Naive thymus-derived CD4-positive, alpha-beta T cell (primary cell): ENCODE data around the gene CDH13. TPM values are rescaled to one million over a fixed set of nuclear protein-coding genes. Genes with fewer than 3 reads are reported as not detected.

Source experiments
- ATAC-seq: fragments of 150-1000 bp; cut with Tn5 transposase; 2 replicates; pipeline ENCODE4 v1.10.0; 2021; ENCODE audit warnings: mild to moderate bottlenecking, moderate library complexity
- CTCF ChIA-PET: fragments of 350-600 bp; sonication (Branson Sonifier 250); formaldehyde crosslinking; loops from one replicate; lab custom pipeline; 2021; ENCODE audit warnings: antibody characterized with exemption; lab: Charles Lee
- POLR2A ChIA-PET: fragments of 350-600 bp; sonication (Branson Sonifier 250); formaldehyde crosslinking; loops from one replicate; lab custom pipeline; 2021; ENCODE audit warnings: antibody characterized with exemption, inconsistent platforms; lab: Charles Lee
- DNase-seq, 9 donors: peaks; one replicate each; pipeline versions ENCODE4 v3.0.0 to v3.0.0-alpha.2; 2020 to 2022; ENCODE audit warnings: mixed read lengths in 1 of 9
- H3K27ac ChIP-seq: one replicate; pipeline ENCODE4 v1.7.0; 2013; ENCODE audit warnings: mild to moderate bottlenecking, low read depth, low read length, moderate library complexity
- H3K27me3 ChIP-seq, 2 donors: one replicate each; pipeline ENCODE4 v1.7.0; 2013; ENCODE audit warnings: low read length in 2 of 2, mild to moderate bottlenecking in 2 of 2, moderate library complexity in 2 of 2; ENCODE audit not compliant: control insufficient read depth in 2 of 2, insufficient read depth in 2 of 2
- H3K36me3 ChIP-seq, 3 experiments: 1 replicate in 2 of 3; 2 replicates in 1 of 3; pipeline ENCODE4 v1.7.0; 2013; ENCODE audit warnings: low read length in 3 of 3, mild to moderate bottlenecking in 3 of 3, moderate library complexity in 1 of 3; ENCODE audit not compliant: insufficient read depth in 3 of 3, control insufficient read depth in 2 of 3
- H3K4me1 ChIP-seq, 2 donors: one replicate each; pipeline ENCODE4 v1.7.0; 2013; ENCODE audit warnings: low read length in 2 of 2, mild to moderate bottlenecking in 2 of 2, moderate library complexity in 1 of 2; ENCODE audit not compliant: control insufficient read depth in 2 of 2, insufficient read depth in 2 of 2
- H3K4me3 ChIP-seq: 2 replicates; pipeline ENCODE4 v1.7.0; 2013; ENCODE audit warnings: mild to moderate bottlenecking, low read length
- H3K9me3 ChIP-seq, 3 experiments: 1 replicate in 2 of 3; 2 replicates in 1 of 3; pipeline ENCODE4 v1.7.0; 2013; ENCODE audit warnings: low read length in 3 of 3; ENCODE audit not compliant: control insufficient read depth in 2 of 3
- H3K27ac Mint-ChIP-seq, 9 donors: one replicate each; pipeline ENCODE4 v1.8.0; 2020 to 2022; ENCODE audit warnings: mixed read lengths in 9 of 9, mild to moderate bottlenecking in 8 of 9, moderate library complexity in 5 of 9, inconsistent platforms in 2 of 9
- H3K27me3 Mint-ChIP-seq, 5 donors: one replicate each; pipeline ENCODE4 v1.8.0; 2021 to 2022; ENCODE audit warnings: mixed read lengths in 5 of 5, mild to moderate bottlenecking in 1 of 5
- H3K36me3 Mint-ChIP-seq, 5 donors: one replicate each; pipeline ENCODE4 v1.8.0; 2020 to 2022; ENCODE audit warnings: mixed read lengths in 5 of 5, mild to moderate bottlenecking in 3 of 5, inconsistent platforms in 1 of 5
- H3K4me1 Mint-ChIP-seq, 7 donors: one replicate each; pipeline ENCODE4 v1.8.0; 2020 to 2022; ENCODE audit warnings: mixed read lengths in 7 of 7, mild to moderate bottlenecking in 3 of 7, inconsistent platforms in 1 of 7
- H3K4me3 Mint-ChIP-seq, 10 donors: one replicate each; pipeline ENCODE4 v1.8.0; 2020 to 2022; ENCODE audit warnings: mild to moderate bottlenecking in 10 of 10, mixed read lengths in 10 of 10, moderate library complexity in 6 of 10, inconsistent platforms in 2 of 10
- H3K9me3 Mint-ChIP-seq, 11 donors: one replicate each; pipeline ENCODE4 v1.8.0; 2020 to 2022; ENCODE audit warnings: mixed read lengths in 11 of 11, mild to moderate bottlenecking in 4 of 11, inconsistent platforms in 1 of 11, moderate library complexity in 1 of 11
- intact Hi-C, 2 donors: fragments of 100-400 bp; cut with micrococcal nuclease; formaldehyde crosslinking; loops; one replicate each; pipeline ENCODE4 v1.15.1; 2023
- polyA plus RNA-seq, 2 donors: library from polyadenylated mRNA; unstranded; fragments of 300-500 nt; fragmentation: Illumina TruSeq; gene quantifications; one replicate each; pipeline ENCODE4 v1.2.3, GENCODE V29; 2021
- total RNA-seq, 6 experiments: library from RNA in 5 of 6; stranded (reverse) in 5 of 6; gene quantifications; 1 replicate in 5 of 6; 2 replicates in 1 of 6; pipeline ENCODE4 v1.2.3 and lab custom pipeline; 2021 to 2026

Gene CDH13
- total and polyA plus RNA-seq, 7 experiments from 2014 or later = not detected

GRCh38 chr16:83746611-83747010, 1119.8 kb downstream of the CDH13 start:
- no peak overlapping the region for H3K27ac ChIP-seq
- ChIA-PET POLR2A (no interaction called here), CTCF (no interaction called here)
- Mint-ChIP-seq H3K9me3 (peaks cover 0 to 6% (median 0%) of the 10 kb centered on the region in 11 donors), H3K27me3 (peaks cover 0 to 53% (median 25%) of the 10 kb centered on the region in 5 donors), H3K4me3 (no peak overlapping the region), H3K27ac (no peak overlapping the region), H3K4me1 (no peaks in the 10 kb centered on the region), H3K36me3 (no peaks in the 10 kb centered on the region)
- ATAC-seq = no peak
- DNase-seq = no peak
- intact Hi-C loops = no loop called here
- no peaks in the 10 kb centered on the region for H3K9me3 ChIP-seq
- no peaks in the 10 kb centered on the region for H3K36me3 ChIP-seq
- no peaks in the 10 kb centered on the region for H3K27me3 ChIP-seq
- H3K4me1 ChIP-seq = no peaks in the 10 kb centered on the region
- no peak overlapping the region for H3K4me3 ChIP-seq

GRCh38 chr16:83747936-83748335, 1121.2 kb downstream of the CDH13 start:
- Histone ChIP-seq H3K4me3 (no peak overlapping the region), H3K27ac (no peak overlapping the region), H3K36me3 (no peaks in the 10 kb centered on the region), H3K27me3 (no peaks in the 10 kb centered on the region), H3K4me1 (no peaks in the 10 kb centered on the region), H3K9me3 (no peaks in the 10 kb centered on the region)
- Mint-ChIP-seq H3K36me3 (no peaks in the 10 kb centered on the region), H3K4me1 (no peaks in the 10 kb centered on the region), H3K27ac (no peak overlapping the region), H3K27me3 (peaks cover 0 to 46% (median 31%) of the 10 kb centered on the region in 5 donors), H3K4me3 (no peak overlapping the region), H3K9me3 (peaks cover 0 to 6% (median 0%) of the 10 kb centered on the region in 11 donors)
- intact Hi-C loops = no loop called here
- ATAC-seq = no peak
- ChIA-PET POLR2A (no interaction called here), CTCF (no interaction called here)
- no peak for DNase-seq

- Mint-ChIP-seq H3K36me3 (peaks cover 0 to 4% (median 0%) of the 10 kb centered on the region in 5 donors), H3K9me3 (peaks cover 0 to 19% (median 6%) of the 10 kb centered on the region in 11 donors), H3K27ac (no peak overlapping the region), H3K27me3 (peaks cover 0 to 37% (median 32%) of the 10 kb centered on the region in 5 donors), H3K4me3 (no peak overlapping the region), H3K4me1 (no peaks in the 10 kb centered on the region)
- ATAC-seq (no peak), DNase-seq (no peak)
- ChIA-PET POLR2A (no interaction called here), CTCF (no interaction called here)
- H3K4me1 ChIP-seq = no peaks in the 10 kb centered on the region
- H3K4me3 ChIP-seq = no peak overlapping the region
- no peaks in the 10 kb centered on the region for H3K9me3 ChIP-seq
- H3K36me3 ChIP-seq = no peaks in the 10 kb centered on the region
- intact Hi-C loops = no loop called here
- no peak overlapping the region for H3K27ac ChIP-seq
- no peaks in the 10 kb centered on the region for H3K27me3 ChIP-seq
These were observed 1128.6 kb downstream of the CDH13 start for GRCh38 chr16:83755391-83755790.

GRCh38 chr16:83762141-83762991, 1135.6 kb downstream of the CDH13 start:
- H3K36me3 ChIP-seq = no peaks in the 10 kb centered on the region
- Mint-ChIP-seq H3K36me3 (no peaks in the 10 kb centered on the region), H3K27ac (no peak overlapping the region), H3K27me3 (peaks cover 0 to 6% (median 3%) of the 10 kb centered on the region in 5 donors), H3K4me1 (peaks cover 0 to 3% (median 0%) of the 10 kb centered on the region in 7 donors), H3K9me3 (peaks cover 0 to 7% (median 0%) of the 10 kb centered on the region in 11 donors), H3K4me3 (no peak overlapping the region)
- DNase-seq (no peak), ATAC-seq (no peak)
- ChIA-PET CTCF (no interaction called here), POLR2A (no interaction called here)
- H3K27ac ChIP-seq = no peak overlapping the region
- no peak overlapping the region for H3K4me3 ChIP-seq
- no peaks in the 10 kb centered on the region for H3K4me1 ChIP-seq
- no peaks in the 10 kb centered on the region for H3K9me3 ChIP-seq
- H3K27me3 ChIP-seq = no peaks in the 10 kb centered on the region
- intact Hi-C loops = no loop called here

GRCh38 chr16:83762992-83763358, 1136.2 kb downstream of the CDH13 start:
- no peaks in the 10 kb centered on the region for H3K36me3 Mint-ChIP-seq
- ChIA-PET POLR2A (no interaction called here), CTCF (no interaction called here)
- Histone ChIP-seq H3K27me3 (no peaks in the 10 kb centered on the region), H3K27ac (no peak overlapping the region), H3K36me3 (no peaks in the 10 kb centered on the region), H3K4me1 (no peaks in the 10 kb centered on the region), H3K4me3 (no peak overlapping the region), H3K9me3 (no peaks in the 10 kb centered on the region)
- peaks cover 0 to 7% (median 0%) of the 10 kb centered on the region in 11 donors for H3K9me3 Mint-ChIP-seq
- ATAC-seq = no peak
- no peak for DNase-seq
- H3K27me3 Mint-ChIP-seq = peaks cover 0 to 6% (median 4%) of the 10 kb centered on the region in 5 donors
- intact Hi-C loops = no loop called here
- H3K4me1 Mint-ChIP-seq = peaks cover 0 to 3% (median 0%) of the 10 kb centered on the region in 7 donors
- no peak overlapping the region for H3K4me3 Mint-ChIP-seq
- no peak overlapping the region for H3K27ac Mint-ChIP-seq

- H3K9me3 ChIP-seq = no peaks in the 10 kb centered on the region
- no peaks in the 10 kb centered on the region for H3K9me3 Mint-ChIP-seq
- no peak overlapping the region for H3K4me3 ChIP-seq
- no peak overlapping the region for H3K27ac Mint-ChIP-seq
- ChIA-PET CTCF (no interaction called here), POLR2A (no interaction called here)
- DNase-seq (no peak), ATAC-seq (no peak)
- H3K4me1 ChIP-seq = no peaks in the 10 kb centered on the region
- no peaks in the 10 kb centered on the region for H3K36me3 Mint-ChIP-seq
- H3K27me3 ChIP-seq = no peaks in the 10 kb centered on the region
- H3K36me3 ChIP-seq = no peaks in the 10 kb centered on the region
- peaks cover 4 to 17% (median 9%) of the 10 kb centered on the region in 5 donors for H3K27me3 Mint-ChIP-seq
- H3K27ac ChIP-seq = no peak overlapping the region
- intact Hi-C loops = no loop called here
- H3K4me1 Mint-ChIP-seq = peaks cover 0 to 6% (median 0%) of the 10 kb centered on the region in 7 donors
- H3K4me3 Mint-ChIP-seq = no peak overlapping the region
These were observed 1142.2 kb downstream of the CDH13 start for GRCh38 chr16:83768986-83769385.
